GM12878 (cell line): ENCODE data around the gene NID1.

Source experiments
- CBFB ChIP-seq: IDR thresholded peaks from 2 replicates; pipeline ENCODE4 v1.6.1; 2016; ENCODE audit warnings: antibody characterized with exemption, low read depth
- EGR1 ChIP-seq, 2 experiments: IDR thresholded peaks; 1 replicate in 1 of 2; 2 replicates in 1 of 2; pipeline ENCODE4 v1.6.1; 2011 to 2012; ENCODE audit warnings: low read depth in 2 of 2, low read length in 2 of 2, borderline replicate concordance in 1 of 2, mild to moderate bottlenecking in 1 of 2, moderate library complexity in 1 of 2
- FOXK2 ChIP-seq: fragments of 450-650 bp; IDR thresholded peaks from 2 replicates; pipeline ENCODE4 v1.6.1; 2017; ENCODE audit warnings: mild to moderate bottlenecking, moderate library complexity
- MAX ChIP-seq: IDR thresholded peaks from 2 replicates; pipeline ENCODE4 v1.6.1; 2012; ENCODE audit warnings: low read depth, low read length, improper control_type of control experiment
- RAD51 ChIP-seq: fragments of 450-650 bp; IDR thresholded peaks from 2 replicates; pipeline ENCODE4 v1.6.1; 2016; ENCODE audit warnings: moderate library complexity, mild to moderate bottlenecking, inconsistent platforms
- SMARCA5 ChIP-seq: fragments of 450-650 bp; IDR thresholded peaks from 2 replicates; pipeline ENCODE4 v1.6.1; 2017; ENCODE audit warnings: mild to moderate bottlenecking
- SMC3 ChIP-seq: IDR thresholded peaks from 2 replicates; pipeline ENCODE4 v1.6.1; 2011; ENCODE audit warnings: low read length, improper control_type of control experiment, borderline replicate concordance
- ZNF24 ChIP-seq: fragments of 450-650 bp; IDR thresholded peaks from 2 replicates; pipeline ENCODE4 v1.6.1; 2017; ENCODE audit warnings: antibody characterized with exemption, mild to moderate bottlenecking
- TF ChIP-seq, protein P1 (sequence below), 3 experiments: IDR thresholded peaks in 2 of 3; conservative IDR thresholded peaks in 1 of 3; 2 replicates each; pipeline ENCODE4 v1.5.1; 2011; ENCODE audit warnings: low read depth in 3 of 3, low read length in 3 of 3, mild to moderate bottlenecking in 3 of 3, control low read depth in 2 of 3, moderate library complexity in 2 of 3, inconsistent platforms in 1 of 3, mixed read lengths in 1 of 3; ENCODE audit not compliant: control insufficient read depth in 2 of 3, insufficient read depth in 1 of 3; ENCODE audit errors: extremely low read depth in 1 of 3
- TF ChIP-seq, protein P2 (sequence below): IDR thresholded peaks from 2 replicates; pipeline ENCODE4 v1.6.1; 2012; ENCODE audit warnings: improper control_type of control experiment, low read depth, low read length; ENCODE audit not compliant: insufficient replicate concordance

GRCh38 chr1:236009191-236009590, 55.7 kb downstream of the NID1 start:
- TF ChIP-seq, protein P1, sequence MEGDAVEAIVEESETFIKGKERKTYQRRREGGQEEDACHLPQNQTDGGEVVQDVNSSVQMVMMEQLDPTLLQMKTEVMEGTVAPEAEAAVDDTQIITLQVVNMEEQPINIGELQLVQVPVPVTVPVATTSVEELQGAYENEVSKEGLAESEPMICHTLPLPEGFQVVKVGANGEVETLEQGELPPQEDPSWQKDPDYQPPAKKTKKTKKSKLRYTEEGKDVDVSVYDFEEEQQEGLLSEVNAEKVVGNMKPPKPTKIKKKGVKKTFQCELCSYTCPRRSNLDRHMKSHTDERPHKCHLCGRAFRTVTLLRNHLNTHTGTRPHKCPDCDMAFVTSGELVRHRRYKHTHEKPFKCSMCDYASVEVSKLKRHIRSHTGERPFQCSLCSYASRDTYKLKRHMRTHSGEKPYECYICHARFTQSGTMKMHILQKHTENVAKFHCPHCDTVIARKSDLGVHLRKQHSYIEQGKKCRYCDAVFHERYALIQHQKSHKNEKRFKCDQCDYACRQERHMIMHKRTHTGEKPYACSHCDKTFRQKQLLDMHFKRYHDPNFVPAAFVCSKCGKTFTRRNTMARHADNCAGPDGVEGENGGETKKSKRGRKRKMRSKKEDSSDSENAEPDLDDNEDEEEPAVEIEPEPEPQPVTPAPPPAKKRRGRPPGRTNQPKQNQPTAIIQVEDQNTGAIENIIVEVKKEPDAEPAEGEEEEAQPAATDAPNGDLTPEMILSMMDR (IDR thresholded peaks at IDR 0.05 in 2 of 3, conservative IDR thresholded peaks at IDR 0.05 in 1 of 3; ENCODE audit: control insufficient read depth in 2 of 3, extremely low read depth in 1 of 3, insufficient read depth in 1 of 3, low read depth in 3 of 3, low read length in 3 of 3): no peak
- TF ChIP-seq RAD51 (no peak), MAX (no peak), FOXK2 (no peak), CBFB (no peak), SMARCA5 (no peak), ZNF24 (no peak), EGR1 (IDR thresholded peaks at IDR 0.05; ENCODE audit: borderline replicate concordance in 1 of 2, low read depth in 2 of 2, low read length in 2 of 2) (no peak), SMC3 (no peak)
- TF ChIP-seq, protein P2, sequence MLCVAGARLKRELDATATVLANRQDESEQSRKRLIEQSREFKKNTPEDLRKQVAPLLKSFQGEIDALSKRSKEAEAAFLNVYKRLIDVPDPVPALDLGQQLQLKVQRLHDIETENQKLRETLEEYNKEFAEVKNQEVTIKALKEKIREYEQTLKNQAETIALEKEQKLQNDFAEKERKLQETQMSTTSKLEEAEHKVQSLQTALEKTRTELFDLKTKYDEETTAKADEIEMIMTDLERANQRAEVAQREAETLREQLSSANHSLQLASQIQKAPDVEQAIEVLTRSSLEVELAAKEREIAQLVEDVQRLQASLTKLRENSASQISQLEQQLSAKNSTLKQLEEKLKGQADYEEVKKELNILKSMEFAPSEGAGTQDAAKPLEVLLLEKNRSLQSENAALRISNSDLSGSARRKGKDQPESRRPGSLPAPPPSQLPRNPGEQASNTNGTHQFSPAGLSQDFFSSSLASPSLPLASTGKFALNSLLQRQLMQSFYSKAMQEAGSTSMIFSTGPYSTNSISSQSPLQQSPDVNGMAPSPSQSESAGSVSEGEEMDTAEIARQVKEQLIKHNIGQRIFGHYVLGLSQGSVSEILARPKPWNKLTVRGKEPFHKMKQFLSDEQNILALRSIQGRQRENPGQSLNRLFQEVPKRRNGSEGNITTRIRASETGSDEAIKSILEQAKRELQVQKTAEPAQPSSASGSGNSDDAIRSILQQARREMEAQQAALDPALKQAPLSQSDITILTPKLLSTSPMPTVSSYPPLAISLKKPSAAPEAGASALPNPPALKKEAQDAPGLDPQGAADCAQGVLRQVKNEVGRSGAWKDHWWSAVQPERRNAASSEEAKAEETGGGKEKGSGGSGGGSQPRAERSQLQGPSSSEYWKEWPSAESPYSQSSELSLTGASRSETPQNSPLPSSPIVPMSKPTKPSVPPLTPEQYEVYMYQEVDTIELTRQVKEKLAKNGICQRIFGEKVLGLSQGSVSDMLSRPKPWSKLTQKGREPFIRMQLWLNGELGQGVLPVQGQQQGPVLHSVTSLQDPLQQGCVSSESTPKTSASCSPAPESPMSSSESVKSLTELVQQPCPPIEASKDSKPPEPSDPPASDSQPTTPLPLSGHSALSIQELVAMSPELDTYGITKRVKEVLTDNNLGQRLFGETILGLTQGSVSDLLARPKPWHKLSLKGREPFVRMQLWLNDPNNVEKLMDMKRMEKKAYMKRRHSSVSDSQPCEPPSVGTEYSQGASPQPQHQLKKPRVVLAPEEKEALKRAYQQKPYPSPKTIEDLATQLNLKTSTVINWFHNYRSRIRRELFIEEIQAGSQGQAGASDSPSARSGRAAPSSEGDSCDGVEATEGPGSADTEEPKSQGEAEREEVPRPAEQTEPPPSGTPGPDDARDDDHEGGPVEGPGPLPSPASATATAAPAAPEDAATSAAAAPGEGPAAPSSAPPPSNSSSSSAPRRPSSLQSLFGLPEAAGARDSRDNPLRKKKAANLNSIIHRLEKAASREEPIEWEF: no peak
